A673 (cell line): Measurements from ENCODE around the gene UTF1.

Source experiments
- CTCF ChIP-seq: fragments of 300-800, 200-600 bp; sonication (generic); conservative IDR thresholded peaks from 2 replicates; pipeline ENCODE4 v1.5.1; 2017; ENCODE audit warnings: low read depth, mild to moderate bottlenecking, antibody characterized with exemption, low read length, moderate library complexity, mixed read lengths
- EZH2 ChIP-seq: fragments of 200-600 bp; sonication (generic); IDR thresholded peaks from 2 replicates; pipeline ENCODE4 v1.6.1; 2017; ENCODE audit warnings: borderline replicate concordance, low read depth, mild to moderate bottlenecking, mixed read lengths, antibody characterized with exemption, low read length; ENCODE audit not compliant: poor library complexity, severe bottlenecking

DNA sequence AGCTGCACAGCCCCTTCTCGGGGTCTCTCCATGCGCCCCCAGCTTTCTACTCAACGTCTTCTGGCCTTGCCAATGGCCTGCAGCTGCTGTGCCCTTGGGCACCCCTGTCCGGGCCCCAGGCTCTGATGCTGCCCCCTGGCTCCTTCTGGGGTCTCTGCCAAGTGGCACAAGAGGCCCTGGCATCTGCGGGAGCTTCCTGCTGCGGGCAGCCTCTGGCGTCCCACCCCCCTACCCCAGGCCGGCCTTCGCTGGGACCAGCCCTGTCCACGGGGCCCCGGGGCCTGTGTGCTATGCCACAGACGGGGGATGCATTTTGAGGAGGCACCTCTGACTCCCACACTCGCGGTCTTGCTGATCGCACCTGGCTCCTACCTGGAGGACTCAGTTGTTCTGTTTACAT, 10.0 kb downstream of the UTF1 start:
- TF ChIP-seq EZH2 = no peak
- TF ChIP-seq CTCF = no peak
